HepG2 (cell line): ENCODE measurements around the gene ANK3.

Source experiments
- TAF1 ChIP-seq: sonication (generic); formaldehyde crosslinking; IDR thresholded peaks from 2 replicates; pipeline ENCODE4 v1.4.0; 2020; ENCODE audit warnings: missing genetic modification reagents
- XBP1 ChIP-seq: sonication (generic); formaldehyde crosslinking; IDR thresholded peaks from 2 replicates; pipeline ENCODE4 v1.5.0; 2020; ENCODE audit warnings: missing genetic modification reagents

GRCh38 chr10:60003651-60004523 is 385.8 kb downstream of the ANK3 start:
- TF ChIP-seq XBP1 (CRISPR knock-in tag) = no peak
- TF ChIP-seq TAF1 (CRISPR knock-in tag) = no peak
